Panc1 (cell line): ENCODE measurements around the gene VAC14.

Experiments
- SIN3A ChIP-seq: IDR thresholded peaks from 2 replicates; pipeline ENCODE4 v1.6.1; 2012; ENCODE audit warnings: low read depth, mild to moderate bottlenecking, low read length, moderate library complexity, borderline replicate concordance; ENCODE audit not compliant: insufficient read depth
- TCF7L2 ChIP-seq: IDR thresholded peaks from 2 replicates; pipeline ENCODE4 v1.6.1; 2011; ENCODE audit warnings: mild to moderate bottlenecking, low read depth, low read length, inconsistent platforms
- TF ChIP-seq, protein P1 (sequence below), 2 experiments: IDR thresholded peaks; 2 replicates each; pipeline ENCODE4 v1.6.1; 2011 to 2012; ENCODE audit warnings: low read depth in 2 of 2, control low read depth in 1 of 2, low read length in 1 of 2, mild to moderate bottlenecking in 1 of 2, moderate library complexity in 1 of 2; ENCODE audit not compliant: insufficient read depth in 1 of 2
- TF ChIP-seq, protein P2 (sequence below): fragments of 450-650 bp; IDR thresholded peaks from 2 replicates; pipeline ENCODE4 v1.5.1; 2017; ENCODE audit warnings: mild to moderate bottlenecking

DNA sequence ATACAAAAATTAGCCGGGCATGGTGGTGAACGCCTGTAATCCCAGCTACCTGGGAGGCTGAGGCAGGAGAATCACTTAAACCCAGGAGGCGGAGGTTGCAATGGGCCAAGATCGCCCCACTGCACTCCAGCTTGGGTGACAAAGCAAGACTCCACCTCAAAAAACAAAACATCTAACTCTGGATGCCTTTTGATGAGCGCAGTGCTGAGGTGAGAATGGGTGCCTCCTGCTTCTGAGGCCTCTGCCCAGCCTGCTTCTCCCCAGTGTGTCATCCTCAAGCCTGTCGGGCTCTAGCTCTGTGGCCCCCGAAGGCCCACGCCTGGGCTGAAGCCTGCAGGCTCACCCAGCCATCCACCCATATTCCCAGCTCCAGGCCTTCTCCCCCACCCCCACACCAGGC is 104.6 kb downstream of the VAC14 start:
- no peak for TF ChIP-seq TCF7L2
- TF ChIP-seq, protein P1, sequence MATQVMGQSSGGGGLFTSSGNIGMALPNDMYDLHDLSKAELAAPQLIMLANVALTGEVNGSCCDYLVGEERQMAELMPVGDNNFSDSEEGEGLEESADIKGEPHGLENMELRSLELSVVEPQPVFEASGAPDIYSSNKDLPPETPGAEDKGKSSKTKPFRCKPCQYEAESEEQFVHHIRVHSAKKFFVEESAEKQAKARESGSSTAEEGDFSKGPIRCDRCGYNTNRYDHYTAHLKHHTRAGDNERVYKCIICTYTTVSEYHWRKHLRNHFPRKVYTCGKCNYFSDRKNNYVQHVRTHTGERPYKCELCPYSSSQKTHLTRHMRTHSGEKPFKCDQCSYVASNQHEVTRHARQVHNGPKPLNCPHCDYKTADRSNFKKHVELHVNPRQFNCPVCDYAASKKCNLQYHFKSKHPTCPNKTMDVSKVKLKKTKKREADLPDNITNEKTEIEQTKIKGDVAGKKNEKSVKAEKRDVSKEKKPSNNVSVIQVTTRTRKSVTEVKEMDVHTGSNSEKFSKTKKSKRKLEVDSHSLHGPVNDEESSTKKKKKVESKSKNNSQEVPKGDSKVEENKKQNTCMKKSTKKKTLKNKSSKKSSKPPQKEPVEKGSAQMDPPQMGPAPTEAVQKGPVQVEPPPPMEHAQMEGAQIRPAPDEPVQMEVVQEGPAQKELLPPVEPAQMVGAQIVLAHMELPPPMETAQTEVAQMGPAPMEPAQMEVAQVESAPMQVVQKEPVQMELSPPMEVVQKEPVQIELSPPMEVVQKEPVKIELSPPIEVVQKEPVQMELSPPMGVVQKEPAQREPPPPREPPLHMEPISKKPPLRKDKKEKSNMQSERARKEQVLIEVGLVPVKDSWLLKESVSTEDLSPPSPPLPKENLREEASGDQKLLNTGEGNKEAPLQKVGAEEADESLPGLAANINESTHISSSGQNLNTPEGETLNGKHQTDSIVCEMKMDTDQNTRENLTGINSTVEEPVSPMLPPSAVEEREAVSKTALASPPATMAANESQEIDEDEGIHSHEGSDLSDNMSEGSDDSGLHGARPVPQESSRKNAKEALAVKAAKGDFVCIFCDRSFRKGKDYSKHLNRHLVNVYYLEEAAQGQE (IDR thresholded peaks at IDR 0.05; ENCODE audit: insufficient read depth in 1 of 2, low read depth in 2 of 2, low read length in 1 of 2), result no peak
- TF ChIP-seq, protein P2, sequence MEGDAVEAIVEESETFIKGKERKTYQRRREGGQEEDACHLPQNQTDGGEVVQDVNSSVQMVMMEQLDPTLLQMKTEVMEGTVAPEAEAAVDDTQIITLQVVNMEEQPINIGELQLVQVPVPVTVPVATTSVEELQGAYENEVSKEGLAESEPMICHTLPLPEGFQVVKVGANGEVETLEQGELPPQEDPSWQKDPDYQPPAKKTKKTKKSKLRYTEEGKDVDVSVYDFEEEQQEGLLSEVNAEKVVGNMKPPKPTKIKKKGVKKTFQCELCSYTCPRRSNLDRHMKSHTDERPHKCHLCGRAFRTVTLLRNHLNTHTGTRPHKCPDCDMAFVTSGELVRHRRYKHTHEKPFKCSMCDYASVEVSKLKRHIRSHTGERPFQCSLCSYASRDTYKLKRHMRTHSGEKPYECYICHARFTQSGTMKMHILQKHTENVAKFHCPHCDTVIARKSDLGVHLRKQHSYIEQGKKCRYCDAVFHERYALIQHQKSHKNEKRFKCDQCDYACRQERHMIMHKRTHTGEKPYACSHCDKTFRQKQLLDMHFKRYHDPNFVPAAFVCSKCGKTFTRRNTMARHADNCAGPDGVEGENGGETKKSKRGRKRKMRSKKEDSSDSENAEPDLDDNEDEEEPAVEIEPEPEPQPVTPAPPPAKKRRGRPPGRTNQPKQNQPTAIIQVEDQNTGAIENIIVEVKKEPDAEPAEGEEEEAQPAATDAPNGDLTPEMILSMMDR, result no peak
- no peak for TF ChIP-seq SIN3A
